AG20443 (cell line): ENCODE data around the gene ARMCX4.
"Not testable (repeated sequence)": the region's sequence is repeated elsewhere in the genome, so short reads cannot be mapped to it uniquely, and the experiment has no call there.

Source experiments
- DNase-seq: peaks from one replicate; pipeline ENCODE4 v3.0.0; 2012; ENCODE audit warnings: low spot score, mixed read lengths

Gene ARMCX4

GRCh38 chrX:101485212-101485949 is at the start of gene ARMCX4:
ARMCX4 (plus strand) TSS chrX:101485456; CDS start chrX:101488590, 3,134 bp downstream.
- peak; percentile 73 for DNase-seq

- no peak for DNase-seq
Observed at GRCh38 chrX:101442085-101442484, 43.2 kb upstream of the ARMCX4 start.

GRCh38 chrX:101449279-101449678 is 36.0 kb upstream of the ARMCX4 start:
- no peak for DNase-seq

DNA sequence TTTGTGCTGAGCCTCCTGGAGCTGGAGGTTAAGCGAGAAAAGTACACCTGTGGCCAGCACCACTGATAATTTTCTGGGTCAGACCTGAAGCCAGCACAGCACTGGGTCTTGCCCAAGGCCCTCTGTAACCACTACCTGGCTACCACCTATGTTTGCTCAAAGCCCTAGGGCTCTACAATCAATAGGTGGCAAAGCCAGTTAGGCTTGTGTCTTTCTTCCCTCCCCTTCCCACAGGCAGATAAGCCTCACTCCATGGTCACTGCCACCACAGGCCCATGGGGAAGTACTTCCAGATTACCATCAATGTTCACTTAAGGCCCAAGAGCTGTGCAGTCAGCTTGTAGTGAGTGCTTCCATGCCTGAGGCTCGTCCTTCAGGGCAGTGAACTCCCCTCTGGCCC is 35.2 kb upstream of the ARMCX4 start:
- DNase-seq, result no peak

GRCh38 chrX:101450961-101451360 is 34.3 kb upstream of the ARMCX4 start:
- DNase-seq, result no peak

DNA sequence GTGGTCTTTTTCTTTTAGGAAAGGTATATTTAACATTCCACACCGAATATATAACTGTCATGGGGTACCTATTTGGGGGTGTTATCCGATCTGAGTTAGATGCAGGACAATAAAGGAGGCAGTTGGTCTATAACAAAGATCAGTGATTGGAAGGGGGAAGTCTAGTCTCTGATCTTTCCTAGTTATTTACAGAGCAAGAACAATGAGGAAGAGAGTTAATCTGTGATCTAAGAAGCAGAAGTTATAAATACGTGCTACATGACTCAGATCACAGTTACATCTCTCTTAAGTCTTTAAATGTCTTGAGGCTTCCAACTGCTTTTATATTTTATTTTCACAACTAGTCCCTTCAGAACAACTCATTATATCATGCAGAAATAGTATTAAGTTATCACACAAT is 33.2 kb upstream of the ARMCX4 start:
- DNase-seq, result no peak

DNA sequence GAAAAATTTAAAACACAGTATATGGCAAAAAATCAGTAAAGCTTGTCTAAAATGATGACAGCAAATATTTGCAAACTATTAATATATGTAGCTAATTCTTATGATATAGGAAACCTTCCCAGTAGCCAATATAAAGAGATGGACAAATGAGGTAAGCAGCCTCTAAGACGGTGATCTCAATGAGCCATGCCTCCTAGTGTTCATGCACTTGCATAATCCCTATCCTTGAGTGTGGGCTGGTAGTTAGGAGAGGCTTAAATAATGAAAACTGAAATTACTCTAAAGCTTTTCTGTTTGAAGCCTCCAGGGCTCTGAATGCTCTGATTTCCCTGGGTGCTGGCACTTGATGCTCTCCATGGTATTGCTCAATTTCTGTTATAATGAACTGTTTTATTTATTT is 24.6 kb upstream of the ARMCX4 start:
- no peak for DNase-seq

GRCh38 chrX:101462892-101463291 is 22.4 kb upstream of the ARMCX4 start:
- peak; percentile 38 for DNase-seq

DNA sequence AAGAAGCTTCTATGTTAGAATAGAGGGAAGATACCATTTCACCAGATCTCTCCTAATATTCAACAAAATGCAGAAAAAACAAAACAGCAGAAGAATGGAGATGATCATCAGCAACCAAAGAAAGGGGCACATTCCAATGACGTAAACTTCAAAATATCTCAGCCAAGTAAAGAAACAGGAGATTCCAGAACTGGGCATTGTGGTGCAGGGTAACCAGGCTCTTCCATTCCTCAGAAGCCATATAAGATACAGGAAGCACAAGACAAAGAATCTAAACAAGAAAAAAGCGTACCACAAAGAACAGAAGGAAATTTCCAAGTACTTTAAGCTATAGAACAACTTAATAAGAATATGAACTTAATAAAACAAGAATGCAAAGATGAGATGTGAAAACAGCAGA is 6.9 kb upstream of the ARMCX4 start:
- no peak for DNase-seq

DNA sequence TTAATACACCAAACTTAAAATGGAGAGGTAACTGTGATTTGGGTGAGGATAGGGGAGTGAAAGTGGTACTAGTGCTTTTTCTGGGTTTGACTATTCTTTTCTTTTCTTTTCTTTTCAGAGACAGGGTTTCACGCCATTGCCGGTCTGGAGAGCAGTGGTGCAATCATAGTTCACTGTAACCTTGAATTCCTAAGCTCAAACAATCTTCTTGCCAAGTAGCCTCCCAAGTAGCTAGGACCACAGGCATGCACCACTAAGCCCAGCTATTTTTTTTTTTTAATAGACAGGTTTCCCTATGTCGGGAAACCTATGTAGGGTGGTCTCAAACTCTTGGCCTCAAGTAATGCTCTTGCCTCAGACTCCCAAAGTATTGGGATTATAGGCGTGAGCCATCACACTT is 3.0 kb upstream of the ARMCX4 start:
- DNase-seq, result no peak

GRCh38 chrX:101483705-101484104 is 1.6 kb upstream of the ARMCX4 start:
- DNase-seq, result no peak

DNA sequence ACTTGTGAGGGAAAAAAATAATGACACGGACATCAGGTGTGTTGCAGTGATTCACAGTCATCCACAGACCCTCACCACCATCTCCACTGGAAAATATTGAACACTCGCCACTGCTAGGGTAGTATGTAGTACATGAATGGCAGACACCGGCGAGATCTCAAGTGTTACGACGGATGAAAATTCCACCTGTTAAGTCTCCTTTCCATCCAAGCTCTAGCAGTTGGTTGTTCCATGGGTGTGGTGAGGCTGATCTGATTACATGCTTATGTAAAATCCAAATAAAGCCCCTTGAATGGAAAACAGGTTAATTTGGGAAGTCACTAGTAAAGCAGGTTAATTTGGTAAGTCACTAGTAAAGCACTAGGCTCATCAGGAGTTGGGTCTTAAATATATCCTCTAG is 1.1 kb upstream of the ARMCX4 start:
- DNase-seq, result no peak

DNA sequence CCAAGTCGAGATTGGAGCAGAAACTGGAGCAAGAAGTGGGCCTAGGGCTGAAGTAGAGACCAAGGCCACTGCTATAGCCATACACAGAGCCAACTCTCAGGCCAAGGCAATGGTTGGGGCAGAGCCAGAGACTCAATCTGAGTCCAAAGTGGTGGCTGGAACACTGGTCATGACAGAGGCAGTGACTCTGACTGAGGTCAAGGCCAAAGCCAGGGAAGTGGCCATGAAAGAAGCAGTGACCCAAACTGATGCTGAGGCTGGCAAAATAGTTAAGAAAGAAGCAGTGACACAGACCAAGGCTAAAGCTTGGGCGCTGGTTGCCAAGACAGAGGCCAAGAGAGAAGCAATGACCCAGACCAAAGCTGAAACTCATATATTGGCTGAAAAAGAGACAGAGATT is 3.5 kb downstream of the ARMCX4 start:
- DNase-seq, result no peak

GRCh38 chrX:101491943-101492342 is 6.7 kb downstream of the ARMCX4 start:
- DNase-seq, result no peak

DNA sequence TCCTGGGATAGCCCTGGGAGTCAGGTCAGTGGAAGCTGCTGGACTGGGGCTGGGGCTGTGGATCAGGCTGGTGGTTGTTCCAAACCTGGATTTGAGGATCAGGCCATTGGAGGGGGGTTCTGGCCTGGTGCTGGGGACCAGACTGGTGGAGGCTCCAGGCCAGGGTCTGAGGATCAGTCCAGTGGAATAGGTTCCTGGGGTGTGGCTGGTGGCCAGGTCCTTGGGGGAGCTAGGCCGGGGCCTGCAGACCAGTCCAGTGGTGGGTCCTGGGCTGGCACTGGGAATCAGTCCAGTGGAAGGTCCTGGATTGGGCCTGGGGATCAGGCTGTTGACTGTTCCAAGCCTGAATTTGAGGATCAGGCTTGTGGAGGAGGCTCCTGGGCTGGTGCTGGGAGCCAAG is 8.0 kb downstream of the ARMCX4 start:
- DNase-seq, result no peak

- DNase-seq, result not testable (repeated sequence)
Observed at GRCh38 chrX:101502929-101503328, 17.7 kb downstream of the ARMCX4 start.

DNA sequence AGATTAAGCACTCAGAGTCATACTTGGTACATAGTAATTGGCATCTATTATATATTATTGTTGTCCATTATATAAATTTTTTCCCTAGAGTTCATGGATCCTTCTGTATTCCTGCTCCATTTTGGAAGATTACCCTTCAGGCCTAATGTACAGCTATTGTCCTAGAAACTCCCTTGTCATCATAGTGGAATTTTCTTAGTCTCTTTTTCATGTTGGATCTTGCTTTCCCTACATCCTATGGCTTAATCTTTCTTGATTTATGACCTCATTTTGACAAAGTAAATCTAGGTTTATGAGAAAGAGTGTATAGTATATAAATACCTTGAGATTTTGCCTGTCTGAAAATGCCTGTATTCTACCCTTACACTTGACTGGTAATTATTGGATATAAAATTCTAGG is 22.1 kb downstream of the ARMCX4 start:
- no peak for DNase-seq

GRCh38 chrX:101507986-101508385 is 22.7 kb downstream of the ARMCX4 start:
- DNase-seq, result no peak

- no peak for DNase-seq
Observed at GRCh38 chrX:101530944-101531343, 45.7 kb downstream of the ARMCX4 start.
